ENCODE data around the gene CD24.

The CD24 gene

DNA sequence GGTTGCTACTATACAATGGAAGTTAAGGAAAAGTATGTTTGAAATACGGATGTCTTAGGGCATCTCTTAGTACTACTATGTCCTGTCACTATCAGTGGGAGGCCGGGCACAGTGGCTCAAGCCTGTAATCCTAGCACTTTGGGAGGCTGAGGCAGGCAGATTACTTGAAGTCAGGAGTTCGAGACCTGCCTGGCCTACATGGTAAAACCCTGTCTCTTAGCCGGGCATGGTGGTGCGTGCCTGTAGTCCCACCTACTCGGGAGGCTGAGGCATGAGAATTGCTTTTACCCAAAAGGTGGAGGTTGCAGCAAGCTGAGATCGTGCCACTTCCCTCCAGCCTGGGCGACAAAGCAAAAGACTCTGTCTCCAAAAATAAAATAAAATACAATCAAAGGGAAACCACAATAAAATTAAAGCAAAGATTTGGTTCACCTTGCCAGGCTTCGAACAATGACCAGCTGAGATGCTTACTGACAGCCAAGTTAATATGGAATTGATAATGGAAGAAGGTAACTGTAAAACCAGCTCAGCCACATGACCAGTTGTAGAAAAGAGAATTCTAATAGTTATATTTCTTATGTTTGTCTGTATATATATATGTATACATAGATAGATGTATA, 6.5 kb downstream of the CD24 start:
- no peak for DNase-seq (ENCODE audit: low spot score)

DNA sequence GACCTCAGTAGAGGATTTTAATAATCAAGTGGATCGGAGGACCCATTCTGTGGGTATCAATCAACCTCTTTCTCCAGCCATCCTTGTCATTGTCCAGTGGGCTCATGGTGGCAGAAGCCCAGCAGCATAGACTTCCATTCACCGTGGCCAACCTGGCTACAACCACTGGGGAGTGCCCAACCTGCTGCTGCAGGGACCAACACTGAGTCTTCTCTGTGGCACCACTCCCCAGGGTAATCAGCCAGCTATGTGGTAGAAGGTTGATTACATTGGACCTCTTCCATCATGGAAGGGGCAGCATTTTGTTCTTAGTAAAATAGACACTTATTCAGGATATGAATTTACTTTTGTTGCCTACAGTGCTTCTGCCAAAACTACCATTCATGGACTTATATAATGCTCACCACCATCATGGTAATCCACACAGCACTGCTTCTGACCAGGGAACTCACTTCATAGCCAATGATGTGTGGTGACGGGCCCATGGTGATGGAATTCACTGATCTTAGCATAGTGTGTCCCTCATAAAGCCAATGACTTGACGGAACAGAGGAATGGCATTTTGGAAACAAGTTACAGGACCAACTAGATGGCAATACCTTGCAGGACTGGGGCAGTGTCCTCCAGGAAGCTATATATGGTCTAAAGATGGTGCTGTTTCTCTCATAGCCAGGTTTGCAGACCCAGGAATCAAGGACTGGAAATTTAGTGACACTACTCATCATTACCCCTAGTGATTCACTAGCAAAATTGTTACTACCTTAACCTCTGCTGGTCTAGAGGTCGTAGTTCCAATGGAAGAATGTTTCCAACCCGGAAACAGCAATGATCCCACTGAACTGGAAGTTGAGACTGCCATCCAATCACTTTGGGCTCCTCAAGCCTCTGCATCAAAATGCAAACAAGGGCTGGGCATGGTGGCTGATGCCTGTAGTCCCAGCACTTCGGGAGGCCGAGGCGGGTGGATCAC, 7.6 kb downstream of the CD24 start:
- no peak for DNase-seq (ENCODE audit: low spot score)

DNA sequence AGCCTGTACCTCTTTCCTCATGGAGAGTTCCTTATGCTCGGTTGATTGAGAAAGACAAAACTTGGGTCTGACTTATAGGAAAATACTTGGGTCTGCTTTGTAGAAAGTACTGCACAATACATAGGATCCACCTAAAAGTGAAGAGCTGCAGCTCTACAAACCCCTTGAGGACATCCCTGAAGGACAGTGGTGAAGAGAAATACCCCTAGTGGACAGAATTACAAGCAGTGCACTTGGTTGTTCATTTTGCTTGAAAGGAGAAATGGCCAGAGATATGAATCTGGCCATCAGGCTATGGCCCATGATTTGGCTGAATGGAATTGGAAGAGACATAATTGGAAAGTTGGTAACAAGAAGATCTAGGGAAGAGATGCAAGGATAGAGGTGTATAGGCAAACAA, 8.3 kb downstream of the CD24 start:
- no peak for DNase-seq (ENCODE audit: low spot score)

DNA sequence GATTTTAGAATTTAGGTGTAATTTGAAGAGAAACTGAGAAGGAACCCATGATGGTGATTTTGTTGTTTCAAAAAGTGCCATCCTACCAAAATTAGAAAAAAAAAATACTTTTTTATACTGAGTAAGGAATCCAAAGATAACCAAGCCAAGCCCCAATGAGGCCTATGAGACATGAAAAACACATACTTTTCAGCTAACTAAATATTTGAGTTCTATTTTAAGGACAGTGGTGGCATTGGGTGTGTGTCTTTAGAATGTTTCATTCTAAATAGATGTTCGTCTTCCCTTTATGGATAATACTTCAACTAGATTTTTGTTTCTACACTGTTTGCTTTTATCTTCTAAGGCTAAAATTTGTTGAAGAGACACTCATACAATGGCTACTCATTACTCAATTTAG, 9.6 kb downstream of the CD24 start:
- no peak for DNase-seq (ENCODE audit: low spot score)

DNA sequence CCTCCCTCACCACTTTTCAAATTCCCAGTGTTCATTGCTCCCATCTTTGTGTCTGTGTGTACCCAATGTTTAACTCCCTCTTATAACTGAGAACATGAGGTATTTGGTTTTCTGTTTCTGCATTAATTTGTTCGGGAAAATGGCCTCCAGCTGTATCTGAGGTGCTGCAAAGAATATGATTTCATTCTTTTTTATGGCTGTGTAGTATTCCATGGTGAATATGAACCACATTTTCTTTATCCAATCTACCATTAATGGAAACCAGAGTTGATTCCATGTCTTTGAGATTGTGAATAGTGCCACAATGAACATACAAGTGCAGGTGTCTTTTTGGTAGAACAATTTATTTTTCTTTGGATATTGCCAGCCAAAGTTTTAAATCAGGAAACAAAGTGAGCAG, 10.4 kb downstream of the CD24 start:
- no peak for DNase-seq (ENCODE audit: low spot score)

DNA sequence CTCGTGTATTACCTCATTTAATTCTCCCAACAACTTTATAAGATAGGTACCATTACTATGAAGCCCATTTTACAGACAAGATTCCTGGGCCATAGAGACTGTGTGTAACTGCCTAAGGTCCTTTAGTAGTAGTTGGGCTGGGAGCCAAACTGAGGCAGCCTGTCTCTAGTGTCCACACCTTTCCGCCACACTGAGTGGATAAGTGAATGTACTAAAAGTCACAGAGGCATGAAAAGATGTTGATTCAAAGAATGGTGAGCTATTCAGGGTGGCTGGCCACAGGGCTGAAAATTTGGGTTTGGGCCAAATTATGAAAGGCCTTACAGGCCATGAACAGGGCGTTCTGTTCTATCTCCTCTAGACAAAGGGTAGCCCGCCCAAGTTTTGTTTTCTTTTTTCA, 11.0 kb downstream of the CD24 start:
- DNase-seq (ENCODE audit: low spot score), result no peak

DNA sequence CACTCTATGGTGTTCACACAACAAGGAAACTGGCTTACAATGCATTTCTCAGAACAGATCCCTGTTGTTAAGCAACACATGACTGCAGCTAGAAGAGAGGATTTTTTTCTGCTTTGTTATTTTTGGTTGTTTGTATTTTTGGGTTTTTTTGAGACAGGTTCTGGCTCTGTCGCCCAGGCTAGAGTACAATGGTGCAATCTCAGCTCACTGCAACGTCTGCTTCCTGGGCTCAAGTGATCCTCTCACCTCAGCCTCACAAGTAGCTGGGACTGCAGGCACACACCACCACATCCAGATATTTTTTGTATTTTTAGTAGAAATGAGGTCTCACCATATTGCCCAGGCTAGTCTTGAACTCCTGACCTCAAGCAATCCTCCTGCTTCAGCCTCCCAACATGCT, 12.7 kb downstream of the CD24 start:
- DNase-seq (ENCODE audit: low spot score), result no peak

DNA sequence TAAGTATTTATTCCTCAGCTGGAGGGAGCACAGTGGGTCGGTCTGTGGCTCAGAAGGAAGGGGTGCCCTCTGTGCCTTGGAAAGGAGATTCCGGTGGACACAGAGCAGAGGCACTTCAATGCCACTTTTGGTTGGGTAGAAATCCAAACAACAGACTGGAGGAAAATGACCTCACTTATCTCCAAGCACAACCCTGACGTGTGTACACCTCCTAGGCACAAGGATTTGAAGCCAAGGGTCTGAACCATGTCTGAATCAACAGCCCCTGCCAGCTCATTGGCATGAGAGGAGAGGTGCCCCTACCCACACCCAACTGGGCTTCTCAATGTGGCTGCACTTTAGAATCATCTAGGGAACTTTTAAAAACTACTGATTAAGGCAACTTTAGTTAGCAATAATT, 13.4 kb downstream of the CD24 start:
- DNase-seq (ENCODE audit: low spot score), result no peak

DNA sequence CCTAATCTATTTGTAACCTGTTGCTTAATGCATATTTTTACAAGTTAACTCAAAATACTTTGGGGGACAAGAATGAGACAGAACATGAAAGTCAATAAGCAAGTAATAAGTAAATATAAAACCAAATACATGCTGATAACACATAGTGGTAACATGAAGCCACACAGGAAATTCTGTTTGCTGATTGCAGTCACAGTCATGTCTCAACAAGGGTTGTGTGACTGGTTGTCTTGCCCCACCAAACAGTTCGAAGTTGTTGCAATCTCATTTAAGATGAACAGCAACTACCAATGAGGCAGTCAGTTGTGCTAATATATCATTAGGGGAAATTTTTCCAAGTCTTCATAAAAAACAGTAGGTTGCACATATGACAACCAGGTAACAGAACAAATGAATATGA, 14.5 kb downstream of the CD24 start:
- no peak for DNase-seq (ENCODE audit: low spot score)

DNA sequence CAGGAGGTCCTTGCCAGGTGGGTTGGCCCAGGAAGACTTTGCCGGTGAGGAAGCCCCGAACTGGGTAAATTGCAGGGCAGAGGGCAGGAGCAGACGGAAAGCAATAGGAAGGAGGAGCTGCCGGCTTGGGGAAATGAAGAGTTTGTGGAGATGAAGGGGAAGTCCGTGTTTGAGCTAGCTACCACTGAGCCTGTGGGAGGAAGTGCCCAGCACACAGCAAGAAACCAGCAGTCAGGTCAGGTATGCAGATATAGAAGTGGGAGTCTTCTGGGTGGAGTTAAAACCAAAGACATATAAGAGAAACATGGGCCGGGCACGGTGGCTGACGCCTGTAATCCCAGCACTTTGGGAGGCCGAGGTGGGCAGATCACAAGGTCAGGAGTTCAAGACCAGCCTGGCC, 34.7 kb downstream of the CD24 start:
- DNase-seq (ENCODE audit: low spot score), result no peak

DNA sequence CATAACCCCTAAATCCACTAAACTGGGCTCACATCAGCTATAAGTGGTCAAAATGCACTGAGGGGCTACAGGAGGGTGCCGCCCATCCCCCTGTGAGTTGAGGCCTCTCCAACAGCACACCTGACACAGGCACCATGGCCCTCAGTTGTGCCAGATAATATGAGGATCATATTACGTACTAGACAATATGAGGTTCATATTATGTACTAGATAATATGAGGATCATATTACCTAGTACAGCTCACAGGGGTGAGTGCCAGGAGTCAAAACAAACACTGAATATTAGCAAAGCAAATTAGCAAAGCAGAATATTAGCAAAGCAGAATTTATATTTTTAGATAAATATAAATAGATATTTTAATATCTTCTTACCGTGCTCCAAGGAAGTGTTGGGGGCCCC, 35.3 kb downstream of the CD24 start:
- DNase-seq (ENCODE audit: low spot score), result no peak

DNA sequence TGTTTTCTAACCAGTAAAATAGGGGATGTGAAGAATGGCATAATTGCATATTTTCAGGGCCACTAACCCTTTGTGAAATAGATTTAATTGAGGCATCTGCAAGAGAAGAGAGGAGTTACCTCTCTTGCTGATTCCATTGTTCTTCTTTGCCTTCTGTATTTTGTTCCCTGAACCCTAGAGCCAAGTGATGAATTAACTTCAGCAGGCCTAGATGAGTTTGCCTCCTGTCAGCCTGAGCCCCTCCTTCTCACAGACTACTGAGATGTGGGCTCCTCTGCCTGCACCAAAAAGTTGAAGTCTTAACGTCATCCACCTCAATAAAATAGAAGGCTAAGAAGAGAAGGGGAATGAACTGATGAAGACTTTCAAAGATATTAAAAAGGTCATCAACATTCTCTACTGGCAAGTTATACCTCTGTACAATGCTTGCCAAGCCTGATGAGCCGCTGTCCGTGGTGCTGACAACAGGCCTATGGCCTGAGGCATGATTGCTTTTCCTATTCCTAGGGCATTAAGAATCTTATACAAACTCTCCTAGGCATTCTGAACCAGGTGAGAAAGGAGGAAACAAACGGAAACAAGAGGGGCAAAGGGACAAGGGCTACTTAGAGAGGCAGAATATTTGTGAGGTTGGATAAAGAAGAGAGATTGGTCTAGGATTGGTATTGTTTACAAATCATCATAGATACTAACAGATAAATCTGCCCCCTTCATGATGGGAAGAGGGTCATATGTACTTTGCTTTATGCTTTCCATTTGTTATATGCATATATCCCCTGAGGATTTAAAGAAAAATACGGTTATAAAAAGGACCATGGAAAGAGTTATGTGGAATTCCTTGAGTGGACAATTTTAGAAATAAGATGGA, 46.8 kb downstream of the CD24 start:
- no peak for DNase-seq (ENCODE audit: low spot score)

DNA sequence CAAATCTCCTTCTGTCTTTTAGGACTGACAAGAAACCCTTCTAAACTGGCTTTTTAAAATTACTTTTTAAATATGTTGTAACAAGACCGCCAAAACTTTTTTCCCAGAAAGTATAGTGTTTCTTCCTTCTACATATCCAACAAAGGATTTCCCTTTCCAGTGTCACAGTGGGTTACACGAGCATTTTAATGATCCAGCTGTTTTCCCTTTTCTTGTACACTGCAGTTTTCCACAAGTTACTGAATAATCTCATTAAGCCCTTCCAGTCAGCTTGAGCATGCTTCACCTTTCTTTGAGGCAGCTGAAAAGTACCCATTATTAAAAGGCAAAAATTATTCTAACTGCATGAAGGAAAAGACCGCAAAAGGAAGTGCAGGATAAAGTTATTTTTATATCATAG, 48.6 kb downstream of the CD24 start:
- no peak for DNase-seq (ENCODE audit: low spot score)

DNA sequence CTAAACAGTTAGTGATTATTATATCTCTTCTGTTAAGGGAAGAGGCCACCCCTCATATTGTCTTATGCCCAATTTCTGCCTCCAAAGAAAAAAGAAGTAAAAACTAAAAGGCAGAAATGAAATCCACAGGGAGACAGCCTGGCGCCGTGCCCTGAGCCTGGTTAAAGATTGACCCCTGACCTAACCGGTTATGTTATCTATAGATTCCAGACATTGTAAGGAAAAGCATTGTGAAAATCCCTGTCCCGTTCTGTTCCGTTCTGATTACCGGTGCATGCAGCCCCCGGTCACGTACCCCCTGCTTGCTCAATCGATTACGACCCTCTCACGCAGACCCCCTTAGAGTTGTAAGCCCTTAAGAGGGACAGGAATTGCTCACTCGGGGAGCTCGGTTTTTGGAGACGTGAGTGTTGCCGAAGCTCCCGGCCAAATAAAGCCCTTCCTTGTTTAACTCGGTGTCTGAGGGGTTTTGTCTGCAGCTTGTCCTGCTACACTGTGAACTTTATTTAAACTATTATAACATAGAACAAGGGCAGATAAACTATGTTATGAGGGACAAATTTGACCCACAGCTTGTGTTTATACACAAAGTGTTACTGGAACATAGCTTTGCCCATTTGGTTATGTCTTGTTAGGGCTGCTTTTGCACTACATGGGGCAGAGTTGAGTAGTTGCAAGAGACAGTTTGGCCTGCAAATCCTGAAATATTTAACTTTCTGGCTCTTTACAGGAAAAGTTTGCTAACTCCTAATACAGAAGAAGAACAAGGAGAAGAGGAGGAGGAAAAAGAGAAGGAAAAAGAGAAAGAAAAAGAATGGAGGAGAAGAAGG, 49.6 kb downstream of the CD24 start:
- no peak for DNase-seq (ENCODE audit: low spot score)

DNA sequence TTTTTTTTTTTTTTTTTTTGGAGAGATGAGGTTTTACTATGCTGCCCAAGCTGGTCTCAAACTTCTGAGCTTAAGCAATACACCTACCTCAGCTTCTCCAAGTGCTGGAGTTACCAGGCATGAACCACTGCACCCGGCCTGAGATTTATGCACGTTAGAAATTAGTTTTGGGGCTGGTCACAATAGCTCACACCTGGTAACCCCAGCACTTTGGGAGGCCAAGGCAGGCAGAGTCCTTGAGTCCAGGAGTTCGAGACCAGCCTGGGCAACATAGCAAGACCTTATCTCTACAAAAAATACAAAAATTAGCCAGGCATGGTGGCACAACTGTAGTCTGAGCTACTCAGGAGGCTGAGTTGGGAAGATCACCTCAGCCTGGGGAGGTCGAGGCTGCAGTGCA, 51.9 kb downstream of the CD24 start:
- no peak for DNase-seq (ENCODE audit: low spot score)
